Activated T-cell treated with anti-CD3 and anti-CD28 coated beads, Interleukin-2, amount 50 U/mL, for 72 hours (primary cell): ENCODE data around the gene LCN1. TPM values are rescaled to one million over a fixed set of nuclear protein-coding genes. Genes with fewer than 3 reads are reported as not detected.

Source experiments
- ATAC-seq, 2 donors: fragments of 150-1000 bp; cut with Tn5 transposase; replicated peaks in 1 of 2; 2 replicates each; pipeline ENCODE4 v1.10.0; 2021; ENCODE audit warnings: moderate library complexity in 2 of 2, mild to moderate bottlenecking in 1 of 2
- DNase-seq, 2 donors: peaks; one replicate each; pipeline ENCODE4 v3.0.0; 2021 to 2022; ENCODE audit warnings: mixed read lengths in 1 of 2
- H3K27ac Mint-ChIP-seq: one replicate; pipeline ENCODE4 v1.8.0; 2022; ENCODE audit warnings: mild to moderate bottlenecking, moderate library complexity, mixed read lengths
- H3K27me3 Mint-ChIP-seq: one replicate; pipeline ENCODE4 v1.8.0; 2022; ENCODE audit warnings: low read depth, mixed read lengths
- H3K36me3 Mint-ChIP-seq, 2 donors: one replicate each; pipeline ENCODE4 v1.8.0; 2022; ENCODE audit warnings: mixed read lengths in 2 of 2, mild to moderate bottlenecking in 1 of 2; ENCODE audit not compliant: insufficient read depth in 2 of 2
- H3K4me1 Mint-ChIP-seq: one replicate; pipeline ENCODE4 v1.8.0; 2022; ENCODE audit warnings: low read depth, mixed read lengths
- H3K4me3 Mint-ChIP-seq, 2 donors: one replicate each; pipeline ENCODE4 v1.8.0; 2022; ENCODE audit warnings: mild to moderate bottlenecking in 2 of 2, mixed read lengths in 2 of 2, moderate library complexity in 2 of 2
- H3K9me3 Mint-ChIP-seq, 2 donors: one replicate each; pipeline ENCODE4 v1.8.0; 2022; ENCODE audit warnings: mixed read lengths in 2 of 2
- total RNA-seq, 2 donors: library from RNA; stranded (reverse); gene quantifications; one replicate each; pipeline ENCODE4 v1.2.3, GENCODE V29; 2022

Gene LCN1
- total RNA-seq, 2 donors from 2014 or later: not detected

GRCh38 chr9:135561391-135562234 is 40.4 kb downstream of the LCN1 start, which contains the start of gene PAEP:
TSS of gene PAEP (plus strand) at chr9:135561756.
- Mint-ChIP-seq H3K27ac (no peak within 1 kb of the TSS), H3K36me3 (no peaks in the 10 kb centered on the region), H3K4me3 (no peak within 1 kb of the TSS), H3K27me3 (peaks cover 7% of the 10 kb centered on the region), H3K9me3 (no peaks in the 10 kb centered on the region), H3K4me1 (no peaks in the 10 kb centered on the region)
- DNase-seq (no peak), ATAC-seq (no peak)

GRCh38 chr9:135562235-135562745 is 41.0 kb downstream of the LCN1 start:
- Mint-ChIP-seq H3K36me3 (no peaks in the 10 kb centered on the region), H3K27me3 (peaks cover 7% of the 10 kb centered on the region), H3K4me1 (no peaks in the 10 kb centered on the region)

GRCh38 chr9:135563039-135563476 is 41.8 kb downstream of the LCN1 start:
- peaks cover 7% of the 10 kb centered on the region for H3K27me3 Mint-ChIP-seq
- H3K4me3 Mint-ChIP-seq: no peak overlapping the region
- no peak for ATAC-seq
- no peaks in the 10 kb centered on the region for H3K36me3 Mint-ChIP-seq
- H3K4me1 Mint-ChIP-seq: no peaks in the 10 kb centered on the region
- no peaks in the 10 kb centered on the region for H3K9me3 Mint-ChIP-seq
- H3K27ac Mint-ChIP-seq: no peak overlapping the region
- no peak for DNase-seq

More at GRCh38 chr9:135562235-135562745, 41.0 kb downstream of the LCN1 start:
- Mint-ChIP-seq H3K4me3 (no peak overlapping the region), H3K27ac (no peak overlapping the region), H3K9me3 (no peaks in the 10 kb centered on the region)
- DNase-seq (no peak), ATAC-seq (no peak)

- no peak for ATAC-seq
- Mint-ChIP-seq H3K4me3 (no peak overlapping the region), H3K36me3 (no peaks in the 10 kb centered on the region), H3K27me3 (peaks cover 7% of the 10 kb centered on the region), H3K9me3 (no peaks in the 10 kb centered on the region), H3K27ac (no peak overlapping the region), H3K4me1 (no peaks in the 10 kb centered on the region)
- no peak for DNase-seq
These were observed 42.6 kb downstream of the LCN1 start for GRCh38 chr9:135563858-135564257.

- Mint-ChIP-seq H3K4me1 (no peaks in the 10 kb centered on the region), H3K9me3 (peaks cover 3 to 5% of the 10 kb centered on the region in 2 donors), H3K4me3 (no peak overlapping the region), H3K27ac (no peak overlapping the region), H3K27me3 (peaks cover 7% of the 10 kb centered on the region), H3K36me3 (peaks cover 0 to 2% of the 10 kb centered on the region in 2 donors)
- ATAC-seq (no peak), DNase-seq (no peak)
These were observed 43.9 kb downstream of the LCN1 start for GRCh38 chr9:135565141-135565628.

GRCh38 chr9:135565636-135566035 is 44.4 kb downstream of the LCN1 start:
- Mint-ChIP-seq H3K36me3 (peaks cover 0 to 2% of the 10 kb centered on the region in 2 donors), H3K27ac (no peak overlapping the region), H3K27me3 (peaks cover 7% of the 10 kb centered on the region), H3K4me1 (no peaks in the 10 kb centered on the region), H3K9me3 (peaks cover 3 to 5% of the 10 kb centered on the region in 2 donors), H3K4me3 (no peak overlapping the region)
- no peak for ATAC-seq
- DNase-seq: no peak

DNA sequence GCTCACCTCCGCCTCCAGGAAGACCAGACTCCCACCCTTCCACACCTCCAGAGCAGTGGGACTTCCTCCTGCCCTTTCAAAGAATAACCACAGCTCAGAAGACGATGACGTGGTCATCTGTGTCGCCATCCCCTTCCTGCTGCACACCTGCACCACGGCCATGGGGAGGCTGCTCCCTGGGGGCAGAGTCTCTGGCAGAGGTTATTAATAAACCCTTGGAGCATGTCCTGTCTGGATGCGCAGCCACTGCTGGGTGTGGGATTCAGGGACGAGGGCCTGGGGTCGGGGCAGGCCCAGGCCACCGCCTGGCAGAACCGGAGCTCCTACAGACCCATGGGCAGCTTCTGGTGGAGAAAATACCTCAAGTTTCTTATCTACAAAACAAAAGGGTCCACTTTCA is 45.3 kb downstream of the LCN1 start:
- DNase-seq (no peak), ATAC-seq (no peak)
- H3K36me3 Mint-ChIP-seq: peaks cover 0 to 2% of the 10 kb centered on the region in 2 donors

GRCh38 chr9:135567311-135567710 is 46.1 kb downstream of the LCN1 start:
- H3K4me3 Mint-ChIP-seq: no peak overlapping the region
- peaks cover 0 to 2% of the 10 kb centered on the region in 2 donors for H3K36me3 Mint-ChIP-seq
- DNase-seq: no peak
- peaks cover 3 to 5% of the 10 kb centered on the region in 2 donors for H3K9me3 Mint-ChIP-seq
- peaks cover 7% of the 10 kb centered on the region for H3K27me3 Mint-ChIP-seq
- no peaks in the 10 kb centered on the region for H3K4me1 Mint-ChIP-seq
- no peak for ATAC-seq
- H3K27ac Mint-ChIP-seq: no peak overlapping the region

More for the DNA sequence above, 45.3 kb downstream of the LCN1 start:
- H3K27ac Mint-ChIP-seq: no peak overlapping the region
- peaks cover 7% of the 10 kb centered on the region for H3K27me3 Mint-ChIP-seq
- peaks cover 3 to 5% of the 10 kb centered on the region in 2 donors for H3K9me3 Mint-ChIP-seq
- no peaks in the 10 kb centered on the region for H3K4me1 Mint-ChIP-seq
- H3K4me3 Mint-ChIP-seq: no peak overlapping the region

DNA sequence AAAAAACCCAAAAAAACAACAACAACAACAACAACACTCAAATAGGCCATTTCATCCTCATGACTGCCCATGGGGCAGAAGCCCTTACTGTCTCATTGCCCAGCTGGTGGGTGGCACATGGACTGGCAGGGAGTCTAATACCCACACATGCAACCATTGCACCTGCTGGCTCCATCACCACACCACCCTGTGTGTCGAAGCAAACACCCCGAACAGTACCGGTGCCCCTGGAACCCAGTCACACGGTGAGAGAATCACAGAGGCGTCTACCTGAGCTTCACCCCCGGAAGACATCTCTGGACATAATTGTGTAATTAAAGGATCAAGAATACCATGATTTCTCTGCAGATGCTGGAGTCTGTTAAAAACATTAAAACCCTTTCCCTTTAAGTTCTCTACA is 46.8 kb downstream of the LCN1 start:
- Mint-ChIP-seq H3K4me3 (no peak overlapping the region), H3K27ac (no peak overlapping the region), H3K27me3 (peaks cover 7% of the 10 kb centered on the region), H3K36me3 (peaks cover 0 to 2% of the 10 kb centered on the region in 2 donors), H3K4me1 (no peaks in the 10 kb centered on the region), H3K9me3 (peaks cover 3 to 5% of the 10 kb centered on the region in 2 donors)
- no peak for DNase-seq
- ATAC-seq: no peak

DNA sequence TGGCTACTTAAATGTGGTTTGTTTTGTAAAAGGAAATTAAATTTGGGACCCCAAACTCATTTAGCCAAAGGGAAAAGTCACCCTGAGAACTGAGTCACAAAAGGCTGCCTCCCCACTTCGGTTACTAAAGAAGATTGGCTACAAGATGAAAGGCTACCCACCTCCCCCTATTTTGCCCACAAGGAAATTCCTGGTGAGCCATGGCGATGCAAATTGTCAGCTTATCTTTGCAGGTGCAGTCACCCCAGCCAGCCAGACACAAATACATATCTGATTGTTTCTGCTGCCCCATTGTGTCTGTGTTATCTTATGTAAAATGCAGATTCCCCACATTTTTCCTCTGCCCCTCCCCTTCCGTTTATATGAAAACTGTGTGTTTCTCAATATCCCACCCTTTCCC is 49.2 kb downstream of the LCN1 start:
- no peak for ATAC-seq
- H3K27me3 Mint-ChIP-seq: no peaks in the 10 kb centered on the region
- no peaks in the 10 kb centered on the region for H3K4me1 Mint-ChIP-seq
- DNase-seq: no peak
- no peak overlapping the region for H3K27ac Mint-ChIP-seq
- H3K4me3 Mint-ChIP-seq: no peak overlapping the region
- peaks cover 3 to 5% of the 10 kb centered on the region in 2 donors for H3K9me3 Mint-ChIP-seq
- H3K36me3 Mint-ChIP-seq: peaks cover 0 to 2% of the 10 kb centered on the region in 2 donors

DNA sequence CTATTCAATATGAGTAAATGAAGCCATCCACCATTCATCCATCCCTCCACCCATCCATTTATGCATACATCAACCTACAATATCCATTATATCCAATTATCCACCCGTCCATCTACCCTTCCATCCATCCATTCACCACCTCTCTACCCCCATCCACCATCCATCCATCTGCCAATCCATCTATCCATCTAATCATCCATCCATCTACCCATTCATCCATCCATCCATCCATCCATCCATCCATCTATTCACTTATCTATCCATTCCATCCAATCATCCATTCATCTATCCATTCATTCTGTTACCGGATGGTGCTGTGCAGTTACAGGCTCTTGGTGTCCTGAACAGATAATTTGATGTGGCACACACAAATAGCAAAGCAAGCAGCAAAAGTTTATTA is 51.0 kb downstream of the LCN1 start:
- peaks cover 0 to 2% of the 10 kb centered on the region in 2 donors for H3K36me3 Mint-ChIP-seq
- ATAC-seq (no peak), DNase-seq (no peak)
- no peak overlapping the region for H3K27ac Mint-ChIP-seq
- H3K9me3 Mint-ChIP-seq: peaks cover 3 to 5% of the 10 kb centered on the region in 2 donors
- H3K4me1 Mint-ChIP-seq: no peaks in the 10 kb centered on the region
- no peaks in the 10 kb centered on the region for H3K27me3 Mint-ChIP-seq
- H3K4me3 Mint-ChIP-seq: no peak overlapping the region

- Mint-ChIP-seq H3K4me3 (no peak overlapping the region), H3K4me1 (no peaks in the 10 kb centered on the region), H3K27ac (no peak overlapping the region), H3K36me3 (peaks cover 0 to 2% of the 10 kb centered on the region in 2 donors), H3K27me3 (no peaks in the 10 kb centered on the region), H3K9me3 (peaks cover 3 to 5% of the 10 kb centered on the region in 2 donors)
- no peak for ATAC-seq
- DNase-seq: no peak
These were observed 51.9 kb downstream of the LCN1 start for GRCh38 chr9:135573124-135573523.

DNA sequence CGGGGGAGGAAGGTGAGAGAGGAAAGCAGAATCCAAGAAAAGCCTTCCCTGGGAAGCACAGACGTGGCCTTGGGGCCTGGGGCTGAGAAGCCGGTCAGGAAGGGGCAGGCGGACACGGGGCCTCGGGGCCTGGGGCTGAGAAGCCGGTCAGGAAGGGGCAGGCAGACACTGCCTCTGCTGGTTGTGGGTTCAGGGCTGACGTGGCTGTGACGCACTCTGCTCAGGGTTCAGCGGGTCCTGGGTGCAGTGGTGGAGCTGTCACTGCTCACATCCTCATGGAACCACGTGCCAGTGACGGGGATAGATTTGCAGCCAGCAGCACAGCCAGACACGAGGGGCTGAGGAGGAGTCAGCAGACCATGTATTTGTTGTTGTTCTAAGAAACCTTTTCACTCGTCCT is 53.1 kb downstream of the LCN1 start:
- Mint-ChIP-seq H3K4me1 (no peaks in the 10 kb centered on the region), H3K27ac (no peak overlapping the region), H3K9me3 (peaks cover 0 to under 1% of the 10 kb centered on the region in 2 donors), H3K4me3 (no peak overlapping the region), H3K36me3 (no peaks in the 10 kb centered on the region), H3K27me3 (no peaks in the 10 kb centered on the region)
- DNase-seq (no peak), ATAC-seq (no peak)
